ENCODE measurements around the gene SH2D3C.

SH2D3C gene

GRCh38 chr9:127808347-127809001 lies 30.0 kb upstream of the SH2D3C start:
- Histone ChIP-seq H3K79me2 (ENCODE audit: control insufficient read depth, insufficient read depth, low read length, unreplicated experiment) (peaks cover 29% of the 10 kb centered on the region), H2AFZ (ENCODE audit: low read length, unreplicated experiment) (no peak overlapping the region), H3K4me1 (ENCODE audit: control insufficient read depth, insufficient read depth, low read length, unreplicated experiment) (peaks cover 18% of the 10 kb centered on the region), H3K27ac (ENCODE audit: low read depth, low read length) (no peak overlapping the region), H3K27me3 (ENCODE audit: insufficient read depth, low read length) (no peaks in the 10 kb centered on the region), H3K4me3 (ENCODE audit: low read depth, low read length) (no peak overlapping the region), H3K36me3 (ENCODE audit: insufficient read depth, low read length) (peaks cover 21% of the 10 kb centered on the region; the same call in 1 of the 2 replicates)

- Histone ChIP-seq H3K4me1 (ENCODE audit: control insufficient read depth, insufficient read depth, low read length, unreplicated experiment) (peaks cover 24% of the 10 kb centered on the region), H3K36me3 (ENCODE audit: insufficient read depth, low read length) (peaks cover 21% of the 10 kb centered on the region; the same call in 1 of the 2 replicates), H3K79me2 (ENCODE audit: control insufficient read depth, insufficient read depth, low read length, unreplicated experiment) (peaks cover 29% of the 10 kb centered on the region), H2AFZ (ENCODE audit: low read length, unreplicated experiment) (no peak overlapping the region), H3K4me3 (ENCODE audit: low read depth, low read length) (no peak overlapping the region), H3K27me3 (ENCODE audit: insufficient read depth, low read length) (no peaks in the 10 kb centered on the region), H3K27ac (ENCODE audit: low read depth, low read length) (no peak overlapping the region)
Observed at GRCh38 chr9:127806871-127807270, 28.4 kb upstream of the SH2D3C start.

GRCh38 chr9:127805620-127806019 lies 27.2 kb upstream of the SH2D3C start:
- Histone ChIP-seq H2AFZ (ENCODE audit: low read length, unreplicated experiment) (no peak overlapping the region), H3K36me3 (ENCODE audit: insufficient read depth, low read length) (peaks cover 20% of the 10 kb centered on the region; the same call in 1 of the 2 replicates), H3K79me2 (ENCODE audit: control insufficient read depth, insufficient read depth, low read length, unreplicated experiment) (peaks cover 29% of the 10 kb centered on the region), H3K4me1 (ENCODE audit: control insufficient read depth, insufficient read depth, low read length, unreplicated experiment) (peaks cover 31% of the 10 kb centered on the region), H3K27me3 (ENCODE audit: insufficient read depth, low read length) (no peaks in the 10 kb centered on the region), H3K4me3 (ENCODE audit: low read depth, low read length) (no peak overlapping the region), H3K27ac (ENCODE audit: low read depth, low read length) (no peak overlapping the region)

GRCh38 chr9:127803507-127804352 lies 25.3 kb upstream of the SH2D3C start:
- Histone ChIP-seq H2AFZ (ENCODE audit: low read length, unreplicated experiment) (peak overlapping the region; percentile 8), H3K79me2 (ENCODE audit: control insufficient read depth, insufficient read depth, low read length, unreplicated experiment) (peaks cover 29% of the 10 kb centered on the region), H3K4me1 (ENCODE audit: control insufficient read depth, insufficient read depth, low read length, unreplicated experiment) (peaks cover 28% of the 10 kb centered on the region), H3K27ac (ENCODE audit: low read depth, low read length) (peak overlapping the region; percentile 81), H3K4me3 (ENCODE audit: low read depth, low read length) (peak overlapping the region; percentile 79), H3K36me3 (ENCODE audit: insufficient read depth, low read length) (0 out of 2 replicates have a peak, but pooled peaks cover 8% of the 10 kb centered on the region), H3K27me3 (ENCODE audit: insufficient read depth, low read length) (no peaks in the 10 kb centered on the region)

GRCh38 chr9:127802576-127803443 lies 24.3 kb upstream of the SH2D3C start, which contains the start of gene FPGS:
FPGS (plus strand) TSS chr9:127802882; CDS start chr9:127802925, 43 bp downstream.
- peak within 1 kb of the TSS; percentile 78 for H2AFZ ChIP-seq (ENCODE audit: low read length, unreplicated experiment)
- peaks cover 27% of the 10 kb centered on the region for H3K79me2 ChIP-seq (ENCODE audit: control insufficient read depth, insufficient read depth, low read length, unreplicated experiment)
- H3K4me3 ChIP-seq (ENCODE audit: low read depth, low read length), result peak within 1 kb of the TSS; percentile 79
- no peaks in the 10 kb centered on the region for H3K27me3 ChIP-seq (ENCODE audit: insufficient read depth, low read length)
- H3K36me3 ChIP-seq (ENCODE audit: insufficient read depth, low read length), result 0 out of 2 replicates have a peak, but pooled peaks cover 8% of the 10 kb centered on the region
- H3K27ac ChIP-seq (ENCODE audit: low read depth, low read length), result peak within 1 kb of the TSS; percentile 81
- H3K4me1 ChIP-seq (ENCODE audit: control insufficient read depth, insufficient read depth, low read length, unreplicated experiment), result peaks cover 28% of the 10 kb centered on the region

GRCh38 chr9:127801955-127802575 lies 23.6 kb upstream of the SH2D3C start:
- Histone ChIP-seq H3K4me1 (ENCODE audit: control insufficient read depth, insufficient read depth, low read length, unreplicated experiment) (peaks cover 28% of the 10 kb centered on the region), H3K27ac (ENCODE audit: low read depth, low read length) (peak overlapping the region; percentile 54), H3K27me3 (ENCODE audit: insufficient read depth, low read length) (no peaks in the 10 kb centered on the region), H3K36me3 (ENCODE audit: insufficient read depth, low read length) (0 out of 2 replicates have a peak, but pooled peaks cover 8% of the 10 kb centered on the region), H3K4me3 (ENCODE audit: low read depth, low read length) (peak overlapping the region; percentile 79), H2AFZ (ENCODE audit: low read length, unreplicated experiment) (peak overlapping the region; percentile 78), H3K79me2 (ENCODE audit: control insufficient read depth, insufficient read depth, low read length, unreplicated experiment) (peaks cover 25% of the 10 kb centered on the region)

GRCh38 chr9:127796852-127797370 lies 18.4 kb upstream of the SH2D3C start:
- H3K27ac ChIP-seq (ENCODE audit: low read depth, low read length), result no peak overlapping the region
- no peaks in the 10 kb centered on the region for H3K27me3 ChIP-seq (ENCODE audit: insufficient read depth, low read length)
- no peak overlapping the region for H3K4me3 ChIP-seq (ENCODE audit: low read depth, low read length)
- no peak overlapping the region for H2AFZ ChIP-seq (ENCODE audit: low read length, unreplicated experiment)
- H3K36me3 ChIP-seq (ENCODE audit: insufficient read depth, low read length), result peaks cover 3% of the 10 kb centered on the region; the same call in 1 of the 2 replicates
- peaks cover 15% of the 10 kb centered on the region for H3K4me1 ChIP-seq (ENCODE audit: control insufficient read depth, insufficient read depth, low read length, unreplicated experiment)
- H3K79me2 ChIP-seq (ENCODE audit: control insufficient read depth, insufficient read depth, low read length, unreplicated experiment), result no peaks in the 10 kb centered on the region

GRCh38 chr9:127796225-127796813 lies 17.9 kb upstream of the SH2D3C start:
- Histone ChIP-seq H3K36me3 (ENCODE audit: insufficient read depth, low read length) (peaks cover 3% of the 10 kb centered on the region; the same call in 1 of the 2 replicates), H3K4me3 (ENCODE audit: low read depth, low read length) (no peak overlapping the region), H3K79me2 (ENCODE audit: control insufficient read depth, insufficient read depth, low read length, unreplicated experiment) (no peaks in the 10 kb centered on the region), H3K27me3 (ENCODE audit: insufficient read depth, low read length) (no peaks in the 10 kb centered on the region), H3K4me1 (ENCODE audit: control insufficient read depth, insufficient read depth, low read length, unreplicated experiment) (peaks cover 11% of the 10 kb centered on the region), H3K27ac (ENCODE audit: low read depth, low read length) (no peak overlapping the region), H2AFZ (ENCODE audit: low read length, unreplicated experiment) (no peak overlapping the region)

GRCh38 chr9:127794001-127794791 lies 15.7 kb upstream of the SH2D3C start:
- H3K79me2 ChIP-seq (ENCODE audit: control insufficient read depth, insufficient read depth, low read length, unreplicated experiment), result peaks cover 12% of the 10 kb centered on the region
- no peaks in the 10 kb centered on the region for H3K27me3 ChIP-seq (ENCODE audit: insufficient read depth, low read length)
- peaks cover 8% of the 10 kb centered on the region for H3K4me1 ChIP-seq (ENCODE audit: control insufficient read depth, insufficient read depth, low read length, unreplicated experiment)
- peaks cover 17% of the 10 kb centered on the region for H3K36me3 ChIP-seq (ENCODE audit: insufficient read depth, low read length)
- no peak overlapping the region for H2AFZ ChIP-seq (ENCODE audit: low read length, unreplicated experiment)
- H3K27ac ChIP-seq (ENCODE audit: low read depth, low read length), result peak overlapping the region; percentile 57; the same call in 1 of the 2 replicates
- no peak overlapping the region for H3K4me3 ChIP-seq (ENCODE audit: low read depth, low read length)
